ENCODE results near the gene ABR. TPM values are rescaled to one million over a fixed set of nuclear protein-coding genes. Genes with fewer than 3 reads are reported as not detected.

The ABR gene
- total and polyA plus RNA-seq, 2 of the 13 experiments (the other 11 are each of a cell fraction or from before 2014, with no cell fraction given) = 12.4 to 40.4 TPM

DNA sequence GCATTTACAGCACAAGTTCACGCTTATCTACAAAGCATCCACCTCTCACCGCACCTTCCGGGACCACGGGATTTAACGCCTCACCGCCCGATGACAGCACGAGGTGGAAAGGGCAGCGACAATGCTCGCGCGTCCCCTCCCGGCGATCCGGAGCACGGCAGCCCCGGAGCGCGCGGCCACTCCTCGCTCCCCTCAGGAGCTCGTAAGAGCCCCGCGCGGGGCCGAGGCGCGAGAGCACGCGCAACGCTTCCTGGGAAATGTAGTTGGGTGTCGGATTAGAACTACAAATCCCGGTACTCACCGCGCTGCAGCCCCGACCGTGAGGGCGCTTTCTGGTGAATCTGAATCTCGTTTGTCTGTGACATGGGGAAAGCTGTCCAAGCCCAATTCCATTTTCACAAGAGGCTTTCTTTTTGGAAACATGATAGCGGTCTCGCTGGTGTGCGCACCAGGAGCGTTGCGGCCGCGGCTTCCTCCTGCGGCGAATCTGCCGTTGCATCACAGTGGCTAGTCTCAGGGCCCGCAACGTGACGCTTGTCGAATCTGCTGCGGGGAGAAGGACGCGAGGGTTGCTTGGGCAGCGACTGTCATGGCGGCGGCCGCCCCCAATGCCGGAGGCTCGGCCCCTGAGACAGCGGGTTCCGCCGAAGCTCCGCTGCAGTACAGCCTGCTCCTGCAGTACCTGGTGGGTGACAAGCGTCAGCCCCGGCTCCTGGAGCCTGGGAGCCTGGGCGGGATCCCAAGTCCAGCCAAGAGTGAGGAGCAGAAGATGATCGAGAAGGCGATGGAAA, 183.0 kb downstream of the ABR start, which contains the start of gene TIMM22 (continued):
- TF ChIP-seq, protein P1, sequence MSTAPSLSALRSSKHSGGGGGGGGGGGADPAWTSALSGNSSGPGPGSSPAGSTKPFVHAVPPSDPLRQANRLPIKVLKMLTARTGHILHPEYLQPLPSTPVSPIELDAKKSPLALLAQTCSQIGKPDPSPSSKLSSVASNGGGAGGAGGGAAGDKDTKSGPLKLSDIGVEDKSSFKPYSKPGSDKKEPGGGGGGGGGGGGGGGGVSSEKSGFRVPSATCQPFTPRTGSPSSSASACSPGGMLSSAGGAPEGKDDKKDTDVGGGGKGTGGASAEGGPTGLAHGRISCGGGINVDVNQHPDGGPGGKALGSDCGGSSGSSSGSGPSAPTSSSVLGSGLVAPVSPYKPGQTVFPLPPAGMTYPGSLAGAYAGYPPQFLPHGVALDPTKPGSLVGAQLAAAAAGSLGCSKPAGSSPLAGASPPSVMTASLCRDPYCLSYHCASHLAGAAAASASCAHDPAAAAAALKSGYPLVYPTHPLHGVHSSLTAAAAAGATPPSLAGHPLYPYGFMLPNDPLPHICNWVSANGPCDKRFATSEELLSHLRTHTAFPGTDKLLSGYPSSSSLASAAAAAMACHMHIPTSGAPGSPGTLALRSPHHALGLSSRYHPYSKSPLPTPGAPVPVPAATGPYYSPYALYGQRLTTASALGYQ (CRISPR knock-in tag; IDR thresholded peaks at IDR 0.05) = peak; percentile 10; the same call in 1 of the 2 replicates
- TF ChIP-seq CBFB (CRISPR knock-in tag; IDR thresholded peaks at IDR 0.05) = peak; percentile 84
- TF ChIP-seq, protein P2, sequence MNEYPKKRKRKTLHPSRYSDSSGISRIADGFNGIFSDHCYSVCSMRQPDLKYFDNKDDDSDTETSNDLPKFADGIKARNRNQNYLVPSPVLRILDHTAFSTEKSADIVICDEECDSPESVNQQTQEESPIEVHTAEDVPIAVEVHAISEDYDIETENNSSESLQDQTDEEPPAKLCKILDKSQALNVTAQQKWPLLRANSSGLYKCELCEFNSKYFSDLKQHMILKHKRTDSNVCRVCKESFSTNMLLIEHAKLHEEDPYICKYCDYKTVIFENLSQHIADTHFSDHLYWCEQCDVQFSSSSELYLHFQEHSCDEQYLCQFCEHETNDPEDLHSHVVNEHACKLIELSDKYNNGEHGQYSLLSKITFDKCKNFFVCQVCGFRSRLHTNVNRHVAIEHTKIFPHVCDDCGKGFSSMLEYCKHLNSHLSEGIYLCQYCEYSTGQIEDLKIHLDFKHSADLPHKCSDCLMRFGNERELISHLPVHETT (CRISPR knock-in tag; conservative IDR thresholded peaks at IDR 0.05) = peak; percentile 72
- peak; percentile 62; the same call in 1 of the 2 replicates for TF ChIP-seq ELF4 (CRISPR knock-in tag; IDR thresholded peaks at IDR 0.05; ENCODE audit: borderline replicate concordance)
- peak; percentile 83 for TF ChIP-seq ZMYM4 (CRISPR knock-in tag; IDR thresholded peaks at IDR 0.05)
- TF ChIP-seq, protein P3, sequence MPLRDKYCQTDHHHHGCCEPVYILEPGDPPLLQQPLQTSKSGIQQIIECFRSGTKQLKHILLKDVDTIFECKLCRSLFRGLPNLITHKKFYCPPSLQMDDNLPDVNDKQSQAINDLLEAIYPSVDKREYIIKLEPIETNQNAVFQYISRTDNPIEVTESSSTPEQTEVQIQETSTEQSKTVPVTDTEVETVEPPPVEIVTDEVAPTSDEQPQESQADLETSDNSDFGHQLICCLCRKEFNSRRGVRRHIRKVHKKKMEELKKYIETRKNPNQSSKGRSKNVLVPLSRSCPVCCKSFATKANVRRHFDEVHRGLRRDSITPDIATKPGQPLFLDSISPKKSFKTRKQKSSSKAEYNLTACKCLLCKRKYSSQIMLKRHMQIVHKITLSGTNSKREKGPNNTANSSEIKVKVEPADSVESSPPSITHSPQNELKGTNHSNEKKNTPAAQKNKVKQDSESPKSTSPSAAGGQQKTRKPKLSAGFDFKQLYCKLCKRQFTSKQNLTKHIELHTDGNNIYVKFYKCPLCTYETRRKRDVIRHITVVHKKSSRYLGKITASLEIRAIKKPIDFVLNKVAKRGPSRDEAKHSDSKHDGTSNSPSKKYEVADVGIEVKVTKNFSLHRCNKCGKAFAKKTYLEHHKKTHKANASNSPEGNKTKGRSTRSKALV (CRISPR knock-in tag; IDR thresholded peaks at IDR 0.05) = peak; percentile 79; the same call in 1 of the 2 replicates
- TF ChIP-seq, protein P4, sequence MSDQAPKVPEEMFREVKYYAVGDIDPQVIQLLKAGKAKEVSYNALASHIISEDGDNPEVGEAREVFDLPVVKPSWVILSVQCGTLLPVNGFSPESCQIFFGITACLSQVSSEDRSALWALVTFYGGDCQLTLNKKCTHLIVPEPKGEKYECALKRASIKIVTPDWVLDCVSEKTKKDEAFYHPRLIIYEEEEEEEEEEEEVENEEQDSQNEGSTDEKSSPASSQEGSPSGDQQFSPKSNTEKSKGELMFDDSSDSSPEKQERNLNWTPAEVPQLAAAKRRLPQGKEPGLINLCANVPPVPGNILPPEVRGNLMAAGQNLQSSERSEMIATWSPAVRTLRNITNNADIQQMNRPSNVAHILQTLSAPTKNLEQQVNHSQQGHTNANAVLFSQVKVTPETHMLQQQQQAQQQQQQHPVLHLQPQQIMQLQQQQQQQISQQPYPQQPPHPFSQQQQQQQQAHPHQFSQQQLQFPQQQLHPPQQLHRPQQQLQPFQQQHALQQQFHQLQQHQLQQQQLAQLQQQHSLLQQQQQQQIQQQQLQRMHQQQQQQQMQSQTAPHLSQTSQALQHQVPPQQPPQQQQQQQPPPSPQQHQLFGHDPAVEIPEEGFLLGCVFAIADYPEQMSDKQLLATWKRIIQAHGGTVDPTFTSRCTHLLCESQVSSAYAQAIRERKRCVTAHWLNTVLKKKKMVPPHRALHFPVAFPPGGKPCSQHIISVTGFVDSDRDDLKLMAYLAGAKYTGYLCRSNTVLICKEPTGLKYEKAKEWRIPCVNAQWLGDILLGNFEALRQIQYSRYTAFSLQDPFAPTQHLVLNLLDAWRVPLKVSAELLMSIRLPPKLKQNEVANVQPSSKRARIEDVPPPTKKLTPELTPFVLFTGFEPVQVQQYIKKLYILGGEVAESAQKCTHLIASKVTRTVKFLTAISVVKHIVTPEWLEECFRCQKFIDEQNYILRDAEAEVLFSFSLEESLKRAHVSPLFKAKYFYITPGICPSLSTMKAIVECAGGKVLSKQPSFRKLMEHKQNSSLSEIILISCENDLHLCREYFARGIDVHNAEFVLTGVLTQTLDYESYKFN (CRISPR knock-in tag; conservative IDR thresholded peaks at IDR 0.05) = peak; percentile 50
- TF ChIP-seq HNF4G (IDR thresholded peaks at IDR 0.05; ENCODE audit: borderline replicate concordance, low read depth, low read length) = 0 out of 2 replicates have a peak, but pooled peaks have one; percentile 14
- TF ChIP-seq HNF4G (CRISPR knock-in tag; IDR thresholded peaks at IDR 0.05; ENCODE audit: borderline replicate concordance, low read depth) = no peak
- TF ChIP-seq XBP1 (CRISPR knock-in tag; IDR thresholded peaks at IDR 0.05) = no peak
- TF ChIP-seq, protein P5, sequence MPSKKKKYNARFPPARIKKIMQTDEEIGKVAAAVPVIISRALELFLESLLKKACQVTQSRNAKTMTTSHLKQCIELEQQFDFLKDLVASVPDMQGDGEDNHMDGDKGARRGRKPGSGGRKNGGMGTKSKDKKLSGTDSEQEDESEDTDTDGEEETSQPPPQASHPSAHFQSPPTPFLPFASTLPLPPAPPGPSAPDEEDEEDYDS (CRISPR knock-in tag; IDR thresholded peaks at IDR 0.05) = peak; percentile 50
- 0 out of 2 replicates have a peak, but pooled peaks have one; percentile 20 for TF ChIP-seq RFXANK (CRISPR knock-in tag; IDR thresholded peaks at IDR 0.05)
- no peak for TF ChIP-seq ZC3H4 (CRISPR knock-in tag; IDR thresholded peaks at IDR 0.05; ENCODE audit: borderline replicate concordance)
- no peak for TF ChIP-seq TEAD2 (CRISPR knock-in tag; IDR thresholded peaks at IDR 0.05)
- no peak for TF ChIP-seq GTF3A (CRISPR knock-in tag; conservative IDR thresholded peaks at IDR 0.05)
- peak; percentile 78 for TF ChIP-seq NR2C2 (CRISPR knock-in tag; IDR thresholded peaks at IDR 0.05; ENCODE audit: borderline replicate concordance)
- TF ChIP-seq KLF16 (CRISPR knock-in tag; IDR thresholded peaks at IDR 0.05) = peak; percentile 81 to 92
